Loucy (cell line): Measurements from ENCODE around the gene SCN4A.

ENCODE experiments used
- H2AFZ ChIP-seq: fragments of 200-600 bp; sonication (generic); 2 replicates; pipeline ENCODE4 v1.6.0; 2016; ENCODE audit warnings: antibody characterized with exemption, mild to moderate bottlenecking, low read length, moderate library complexity
- H3F3A ChIP-seq: fragments of 200-600 bp; 2 replicates; pipeline ENCODE4 v1.6.0; 2016; ENCODE audit warnings: antibody characterized with exemption, low read depth, mild to moderate bottlenecking
- H3K27me3 ChIP-seq: fragments of 200-600 bp; sonication (generic); 2 replicates; pipeline ENCODE4 v1.6.1; 2014; ENCODE audit warnings: low read length, mild to moderate bottlenecking; ENCODE audit not compliant: insufficient read depth, poor library complexity, severe bottlenecking
- H3K36me3 ChIP-seq: fragments of 200-600 bp; sonication (generic); 2 replicates; pipeline ENCODE4 v1.6.1; 2016; ENCODE audit warnings: low read length; ENCODE audit not compliant: insufficient read depth
- H3K4me1 ChIP-seq: fragments of 200-600 bp; sonication (generic); 2 replicates; pipeline ENCODE4 v1.5.1; 2014; ENCODE audit warnings: low read length, mild to moderate bottlenecking; ENCODE audit not compliant: insufficient read depth, poor library complexity, severe bottlenecking
- H3K4me2 ChIP-seq: fragments of 200-600 bp; sonication (generic); 2 replicates; pipeline ENCODE4 v1.6.0; 2014; ENCODE audit warnings: antibody characterized with exemption, low read length, low read depth, mild to moderate bottlenecking; ENCODE audit not compliant: poor library complexity, severe bottlenecking
- H3K4me3 ChIP-seq: fragments of 200-600 bp; sonication (generic); 2 replicates; pipeline ENCODE4 v1.5.1; 2014; ENCODE audit warnings: low read length, mild to moderate bottlenecking, mixed read lengths; ENCODE audit not compliant: poor library complexity, severe bottlenecking
- H3K79me2 ChIP-seq: fragments of 200-600 bp; sonication (generic); 2 replicates; pipeline ENCODE4 v1.6.1; 2014; ENCODE audit warnings: low read length; ENCODE audit not compliant: insufficient read depth
- H3K9ac ChIP-seq: fragments of 200-600 bp; sonication (generic); 2 replicates; pipeline ENCODE4 v1.6.0; 2014; ENCODE audit warnings: mild to moderate bottlenecking, low read depth, low read length, moderate library complexity; ENCODE audit not compliant: poor library complexity, severe bottlenecking
- H3K9me2 ChIP-seq: fragments of 200-600 bp; sonication (generic); replicated peaks from 2 replicates; pipeline ENCODE4 v1.6.1; 2016; ENCODE audit warnings: low read depth, low read length, mixed read lengths
- H3K9me3 ChIP-seq: fragments of 200-600 bp; sonication (generic); 2 replicates; pipeline ENCODE4 v1.6.1; 2014; ENCODE audit warnings: mild to moderate bottlenecking, antibody characterized with exemption, low read length, low read depth; ENCODE audit not compliant: insufficient read depth
- H4K20me1 ChIP-seq: fragments of 200-600 bp; sonication (generic); 2 replicates; pipeline ENCODE4 v1.6.0; 2014; ENCODE audit warnings: antibody characterized with exemption, low read length, mild to moderate bottlenecking; ENCODE audit not compliant: insufficient read depth, poor library complexity, severe bottlenecking
- EZH2phosphoT487 ChIP-seq: fragments of 200-600 bp; IDR thresholded peaks from 2 replicates; pipeline ENCODE4 v1.6.1; 2018; ENCODE audit warnings: antibody characterized with exemption, mild to moderate bottlenecking, moderate library complexity, borderline replicate concordance
- TF ChIP-seq, protein P1 (sequence below): fragments of 200-600 bp; sonication (generic); conservative IDR thresholded peaks from 2 replicates; pipeline ENCODE4 v1.5.1; 2014; ENCODE audit warnings: mild to moderate bottlenecking, antibody characterized with exemption, low read length

Gene SCN4A

DNA sequence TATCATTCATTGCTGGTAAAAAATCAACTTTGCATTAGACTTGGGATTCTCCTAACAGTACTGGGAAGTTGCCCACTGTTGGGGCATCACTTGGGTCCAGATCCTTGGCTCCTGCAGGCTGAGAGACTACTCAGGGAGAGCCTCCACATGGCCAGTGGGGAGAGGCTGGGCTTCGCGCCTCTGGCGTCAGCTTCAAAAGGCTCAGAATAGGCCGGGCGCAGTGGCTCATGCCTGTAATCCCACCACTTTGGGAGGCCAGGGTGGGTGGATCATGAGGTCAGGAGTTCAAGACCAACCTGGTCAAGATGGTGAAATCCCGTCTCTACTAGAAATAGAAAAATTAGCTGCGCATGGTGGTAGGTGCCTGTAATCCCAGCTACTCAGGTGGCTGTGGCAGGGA, 58.2 kb downstream of the SCN4A start:
- Histone ChIP-seq H2AFZ (no peak overlapping the region), H3K4me1 (peaks cover 2% of the 10 kb centered on the region), H3F3A (no peaks in the 10 kb centered on the region), H3K36me3 (no peaks in the 10 kb centered on the region), H3K4me3 (no peak overlapping the region), H3K27me3 (no peaks in the 10 kb centered on the region), H3K9ac (no peak overlapping the region), H3K9me3 (no peaks in the 10 kb centered on the region), H3K9me2 (no peaks in the 10 kb centered on the region), H3K4me2 (no peak overlapping the region), H3K79me2 (no peaks in the 10 kb centered on the region), H4K20me1 (no peaks in the 10 kb centered on the region)
- TF ChIP-seq EZH2phosphoT487 = no peak
- TF ChIP-seq, protein P1, sequence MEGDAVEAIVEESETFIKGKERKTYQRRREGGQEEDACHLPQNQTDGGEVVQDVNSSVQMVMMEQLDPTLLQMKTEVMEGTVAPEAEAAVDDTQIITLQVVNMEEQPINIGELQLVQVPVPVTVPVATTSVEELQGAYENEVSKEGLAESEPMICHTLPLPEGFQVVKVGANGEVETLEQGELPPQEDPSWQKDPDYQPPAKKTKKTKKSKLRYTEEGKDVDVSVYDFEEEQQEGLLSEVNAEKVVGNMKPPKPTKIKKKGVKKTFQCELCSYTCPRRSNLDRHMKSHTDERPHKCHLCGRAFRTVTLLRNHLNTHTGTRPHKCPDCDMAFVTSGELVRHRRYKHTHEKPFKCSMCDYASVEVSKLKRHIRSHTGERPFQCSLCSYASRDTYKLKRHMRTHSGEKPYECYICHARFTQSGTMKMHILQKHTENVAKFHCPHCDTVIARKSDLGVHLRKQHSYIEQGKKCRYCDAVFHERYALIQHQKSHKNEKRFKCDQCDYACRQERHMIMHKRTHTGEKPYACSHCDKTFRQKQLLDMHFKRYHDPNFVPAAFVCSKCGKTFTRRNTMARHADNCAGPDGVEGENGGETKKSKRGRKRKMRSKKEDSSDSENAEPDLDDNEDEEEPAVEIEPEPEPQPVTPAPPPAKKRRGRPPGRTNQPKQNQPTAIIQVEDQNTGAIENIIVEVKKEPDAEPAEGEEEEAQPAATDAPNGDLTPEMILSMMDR = no peak

DNA sequence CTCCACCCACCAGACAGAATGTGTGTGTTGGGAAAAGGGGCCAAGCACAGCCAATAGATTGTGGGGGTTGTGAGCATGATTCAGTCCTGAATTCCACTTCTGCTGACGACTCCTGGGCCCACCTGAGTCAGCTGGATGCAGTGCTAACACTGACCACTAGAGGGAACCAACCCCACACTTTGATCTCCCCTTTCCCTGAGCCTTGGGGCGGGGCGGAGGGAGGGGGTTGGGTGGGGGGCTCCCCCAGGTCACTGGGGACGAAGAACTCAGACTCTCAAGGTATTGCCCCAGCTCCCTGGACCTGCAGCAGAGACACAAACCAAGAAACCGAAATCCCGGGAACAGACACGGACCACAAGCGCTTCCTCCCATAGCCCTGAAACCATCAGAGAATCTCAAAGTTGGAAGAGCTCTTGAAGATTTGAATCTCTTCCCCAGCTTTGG, 61.0 kb downstream of the SCN4A start:
- no peak for TF ChIP-seq EZH2phosphoT487
- TF ChIP-seq, protein P1 = peak; percentile 60
- Histone ChIP-seq H3K9me3 (no peaks in the 10 kb centered on the region), H3K79me2 (no peaks in the 10 kb centered on the region), H3K4me2 (no peak overlapping the region), H2AFZ (no peak overlapping the region), H3F3A (no peaks in the 10 kb centered on the region), H3K27me3 (no peaks in the 10 kb centered on the region), H3K4me1 (no peaks in the 10 kb centered on the region), H3K4me3 (no peak overlapping the region), H3K36me3 (no peaks in the 10 kb centered on the region), H3K9ac (no peak overlapping the region), H4K20me1 (no peaks in the 10 kb centered on the region), H3K9me2 (no peaks in the 10 kb centered on the region)

DNA sequence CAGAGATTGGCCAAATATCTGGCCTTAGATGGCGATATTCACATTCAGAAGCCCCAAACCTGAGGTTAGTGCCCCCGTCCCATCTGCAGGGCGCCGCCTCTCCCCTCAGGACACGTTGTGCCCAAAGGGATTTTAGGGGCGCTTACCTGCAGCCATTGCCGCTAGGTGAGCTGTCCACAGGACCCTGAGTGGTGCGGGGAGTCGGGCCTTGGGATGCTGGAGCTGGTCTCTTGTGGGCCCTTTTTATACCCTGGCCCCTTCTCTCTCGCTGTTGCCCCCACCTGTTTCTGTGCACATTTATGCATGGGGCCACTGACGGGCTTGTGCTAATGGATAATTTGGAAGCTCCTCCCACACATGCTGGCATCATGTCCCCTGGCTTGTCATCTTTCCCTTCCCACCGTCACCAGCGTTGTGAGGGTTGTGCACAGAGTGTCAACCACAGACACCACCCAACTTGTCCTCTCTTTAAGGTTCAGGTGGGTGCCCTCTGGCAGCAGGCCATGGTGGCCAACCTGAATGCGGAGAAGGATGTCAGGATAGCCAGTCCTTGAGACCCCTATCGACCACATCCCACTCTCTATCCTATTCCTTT, 61.6 kb downstream of the SCN4A start, which contains the start of gene CSHL1:
Gene CSHL1, minus strand, starts transcription at position 218 of the 595 bp plus-strand sequence. Its CDS starts 62 bp downstream, at position 156.
- H3K36me3 ChIP-seq = no peaks in the 10 kb centered on the region
- no peak within 1 kb of the TSS for H3K4me3 ChIP-seq
- H3K4me1 ChIP-seq = no peaks in the 10 kb centered on the region
- H3K9me3 ChIP-seq = no peaks in the 10 kb centered on the region
- no peaks in the 10 kb centered on the region for H3F3A ChIP-seq
- no peak within 1 kb of the TSS for H2AFZ ChIP-seq
- H3K4me2 ChIP-seq = no peak within 1 kb of the TSS
- TF ChIP-seq, protein P1 = no peak
- TF ChIP-seq EZH2phosphoT487 = no peak
- H3K79me2 ChIP-seq = no peaks in the 10 kb centered on the region
- no peaks in the 10 kb centered on the region for H4K20me1 ChIP-seq
- H3K27me3 ChIP-seq = no peaks in the 10 kb centered on the region
- H3K9ac ChIP-seq = no peak within 1 kb of the TSS
- H3K9me2 ChIP-seq = no peaks in the 10 kb centered on the region
